G401.6 (cell line): ENCODE data around the gene GREB1L.
"Not testable (repeated sequence)": the region's sequence is repeated elsewhere in the genome, so short reads cannot be mapped to it uniquely, and the experiment has no call there.

Experiments
- FAIRE-seq: peaks from 2 replicates; lab custom pipeline; 2012; peaks lifted over from hg19 to GRCh38; lab: Jason Lieb, UNC

The GREB1L gene

DNA sequence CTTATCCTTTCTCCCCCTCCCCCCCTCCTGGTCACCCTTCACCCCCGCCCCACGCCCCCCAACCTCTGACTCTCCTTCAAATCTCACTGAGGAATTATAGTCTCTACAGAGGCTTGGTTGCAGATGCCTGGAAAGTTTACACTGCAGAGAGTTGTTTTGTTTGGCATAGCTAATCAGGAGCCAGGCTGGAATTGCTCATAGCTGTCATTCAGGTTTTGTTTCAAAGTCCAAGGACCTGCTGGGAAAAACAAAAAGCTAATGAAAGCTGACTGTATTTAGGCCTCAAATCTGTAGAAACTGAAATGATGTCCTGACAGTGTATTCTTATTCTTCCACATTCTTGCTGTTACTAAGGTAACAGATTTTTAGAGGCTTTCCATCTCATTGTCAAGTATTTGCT is 22.6 kb downstream of the GREB1L start:
- no peak for FAIRE-seq

DNA sequence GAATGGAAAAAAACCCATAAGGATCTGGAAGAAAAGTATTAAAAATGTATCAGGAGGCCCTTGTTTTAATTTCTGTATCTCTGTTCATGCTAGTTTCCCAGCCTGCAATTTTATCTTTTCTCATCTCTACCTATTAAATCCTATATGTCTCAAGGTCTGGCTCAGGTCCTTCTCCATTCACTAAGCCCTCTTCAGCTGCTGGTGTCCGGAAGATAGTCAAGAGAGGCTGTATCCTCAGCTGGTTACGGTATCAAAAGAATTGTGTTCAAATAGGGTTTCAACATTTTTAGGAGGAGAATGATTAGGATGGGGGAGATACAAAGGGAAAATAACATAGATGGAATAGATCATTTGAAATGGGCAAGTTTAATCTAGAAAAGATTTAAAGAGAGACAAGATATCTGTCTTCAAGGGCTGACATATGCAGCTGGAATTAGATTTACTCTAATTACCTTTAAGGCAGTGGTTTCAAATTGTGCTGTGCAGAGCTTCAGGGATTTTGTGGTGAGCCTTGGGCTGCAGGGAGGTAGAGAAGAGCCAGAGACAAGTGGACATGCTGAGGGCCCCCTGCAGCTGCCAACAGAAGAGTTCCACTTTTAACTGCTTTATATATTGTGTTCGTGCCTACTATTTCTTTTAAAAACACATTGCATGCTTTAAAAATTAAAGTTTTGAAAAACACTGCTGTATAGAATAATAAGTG is 24.1 kb downstream of the GREB1L start:
- no peak for FAIRE-seq

DNA sequence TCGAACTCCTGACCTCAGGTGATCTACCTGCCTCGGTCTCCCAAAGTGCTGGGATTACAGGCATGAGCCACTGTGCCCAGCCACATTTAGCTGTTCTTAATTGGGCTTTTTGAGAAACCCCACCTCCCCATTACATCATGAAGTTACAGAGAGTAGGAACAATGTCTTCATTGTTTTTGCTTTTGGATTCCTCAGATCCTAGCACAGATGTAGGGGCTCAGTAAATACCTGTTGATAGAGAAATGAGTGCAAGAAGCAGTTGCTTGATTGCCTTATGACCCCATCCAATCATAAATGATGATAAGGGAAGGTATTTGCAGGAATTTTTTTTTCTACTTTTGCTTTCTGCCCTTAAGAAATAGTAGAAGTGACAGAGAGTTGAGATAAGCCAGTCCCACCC is 25.4 kb downstream of the GREB1L start:
- FAIRE-seq, result no peak

DNA sequence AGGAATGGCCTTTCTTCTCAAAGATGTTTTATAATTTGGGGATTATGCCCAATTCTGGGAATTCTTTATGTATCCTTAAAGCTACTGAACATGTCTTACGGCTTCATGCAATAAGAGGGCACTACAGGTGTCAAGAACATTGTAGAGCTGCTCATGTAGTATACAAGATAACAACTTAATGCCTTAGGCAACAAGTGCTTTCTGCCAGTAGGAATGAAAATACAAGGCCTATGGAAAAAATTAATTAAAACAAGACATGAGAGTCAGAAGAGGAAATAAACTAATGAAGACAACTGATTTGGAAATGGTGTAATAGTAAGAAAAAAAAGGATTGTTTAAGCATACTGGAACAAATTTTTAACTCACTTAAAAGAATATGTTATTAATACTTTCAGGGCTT is 27.3 kb downstream of the GREB1L start:
- peak; percentile 45 for FAIRE-seq

DNA sequence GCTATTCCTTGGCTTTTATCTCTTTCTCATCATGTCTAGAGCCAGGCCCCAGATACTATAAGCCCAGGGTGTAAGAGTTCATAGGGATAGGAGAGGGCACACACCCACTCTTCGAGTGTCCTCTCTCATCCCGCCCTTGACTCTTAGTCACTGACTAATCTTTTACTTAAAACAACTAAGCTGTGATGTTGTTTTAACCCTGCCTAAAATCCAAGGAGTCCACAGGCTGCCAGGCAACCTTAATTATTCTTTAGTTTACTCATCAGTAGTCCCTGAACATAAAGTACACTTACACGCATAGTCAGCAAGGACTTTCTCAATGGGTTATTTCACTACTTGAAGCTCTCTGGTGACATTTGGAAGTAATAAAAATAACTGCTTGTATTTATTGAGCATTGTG is 28.4 kb downstream of the GREB1L start:
- no peak for FAIRE-seq

DNA sequence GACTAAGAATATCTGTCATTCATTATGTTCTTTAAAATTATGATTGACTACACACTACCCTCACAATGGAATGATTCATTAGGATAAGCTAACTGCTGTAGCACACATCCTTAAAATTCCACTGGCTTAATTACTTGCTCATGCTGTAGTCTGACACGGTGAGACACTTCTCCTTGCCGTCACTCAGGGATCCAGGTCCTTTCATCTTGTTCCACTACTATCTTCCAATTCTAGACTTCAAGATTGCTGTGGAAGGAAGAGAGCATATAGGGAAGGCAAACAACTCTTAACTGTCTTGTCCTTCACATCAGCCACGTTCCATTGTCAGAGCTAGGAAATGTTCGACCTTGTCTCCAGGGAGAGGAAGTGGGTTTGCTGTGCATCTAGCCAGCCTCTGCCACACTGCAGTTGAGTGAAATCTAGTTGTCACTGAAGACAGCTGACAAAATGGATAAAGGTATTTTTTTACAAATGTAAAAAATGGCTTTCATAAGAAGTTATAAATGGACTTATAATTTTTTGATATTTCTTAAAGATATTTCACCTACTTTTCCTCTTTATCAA is 30.1 kb downstream of the GREB1L start:
- no peak for FAIRE-seq

DNA sequence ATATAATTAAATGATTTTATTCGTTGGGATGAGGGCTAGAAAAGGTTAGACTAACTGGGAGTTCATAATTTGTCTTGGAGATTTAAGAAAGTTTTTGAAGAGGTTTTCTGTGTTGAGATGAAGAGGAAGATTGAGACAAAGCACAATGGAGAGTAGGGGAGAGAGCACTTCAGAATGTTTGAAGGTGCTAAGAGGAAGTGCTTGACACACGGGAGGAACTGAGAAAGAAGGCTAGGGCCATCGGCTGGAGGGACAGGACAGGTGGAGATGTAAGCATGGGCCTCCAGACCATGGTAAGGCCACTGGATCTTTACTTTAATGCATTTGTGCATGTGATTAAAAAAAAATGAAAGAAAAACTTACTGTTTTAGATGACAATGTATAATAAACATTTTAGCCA is 31.5 kb downstream of the GREB1L start:
- no peak for FAIRE-seq

DNA sequence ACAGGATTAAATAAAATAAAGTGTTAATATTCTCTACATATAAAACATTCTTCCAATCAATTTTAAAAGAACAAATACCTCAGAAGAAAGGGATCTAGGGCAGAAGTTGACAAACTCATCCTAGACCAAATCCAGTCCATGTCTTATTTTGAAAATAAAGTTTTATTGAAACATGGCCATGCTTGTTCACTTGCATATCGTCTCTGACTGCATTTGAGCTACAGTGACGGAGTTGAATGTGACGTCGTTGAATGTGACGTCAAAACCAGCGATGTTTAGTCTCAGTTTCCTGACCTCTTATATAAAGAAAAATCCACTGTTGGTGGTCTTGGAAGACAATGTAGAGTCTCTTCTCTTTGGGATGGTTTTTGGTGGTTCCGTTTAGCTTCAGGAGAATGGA is 33.6 kb downstream of the GREB1L start:
- no peak for FAIRE-seq

DNA sequence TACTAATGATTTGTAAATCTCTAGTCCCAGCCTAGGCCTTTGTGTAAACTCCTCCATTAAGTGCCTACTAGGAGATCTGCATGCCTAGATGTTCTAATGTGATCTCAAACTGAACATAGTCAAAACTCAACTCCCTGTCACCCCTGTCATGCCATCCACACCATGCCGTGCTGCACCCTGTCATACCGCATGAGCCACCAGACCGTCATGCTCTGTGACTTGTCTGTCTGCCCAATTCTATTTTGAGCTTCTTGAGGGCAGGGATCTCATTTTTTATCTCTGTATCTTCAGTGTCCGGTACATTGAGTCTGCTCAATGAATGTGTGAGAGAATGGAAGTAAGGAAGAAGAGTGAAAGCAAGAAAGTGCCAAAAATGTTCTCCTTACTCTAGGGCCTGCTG is 35.5 kb downstream of the GREB1L start:
- FAIRE-seq, result no peak

DNA sequence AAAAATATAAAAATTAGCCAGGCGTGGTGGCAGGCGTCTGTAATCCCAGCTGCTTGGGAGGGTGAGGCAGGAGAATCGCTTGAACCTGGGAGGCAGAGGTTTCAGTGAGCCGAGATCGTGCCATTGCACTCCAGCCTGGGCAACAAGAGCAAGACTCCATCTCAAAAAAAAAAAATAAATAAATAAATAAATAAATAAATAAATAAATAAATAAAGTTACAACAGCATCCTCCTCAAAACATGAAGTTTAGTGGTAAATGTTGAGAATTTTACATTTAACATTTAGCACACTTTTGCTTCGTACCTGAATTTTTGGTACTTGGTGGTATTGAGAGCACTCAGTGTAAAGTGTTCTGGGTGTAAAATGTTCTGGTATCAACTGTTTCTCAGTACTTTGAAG is 36.2 kb downstream of the GREB1L start:
- FAIRE-seq, result not testable (repeated sequence)

DNA sequence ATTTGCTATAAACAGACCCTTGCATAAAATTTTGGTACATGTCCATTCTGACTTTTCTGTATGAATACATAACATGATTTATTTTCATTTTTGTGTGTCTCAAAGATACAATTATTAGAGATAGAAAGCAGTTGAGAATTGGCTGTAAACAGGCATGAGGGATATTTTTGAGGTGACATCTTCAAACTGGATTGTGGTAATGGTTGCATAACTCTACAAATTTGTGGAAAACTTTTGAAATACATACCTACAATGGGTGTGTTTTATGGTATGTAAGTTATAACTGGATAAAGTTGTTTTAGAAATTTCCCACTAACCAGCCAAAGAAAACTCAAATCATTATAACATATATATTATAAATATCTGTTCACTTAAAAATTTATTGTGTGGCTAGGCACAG is 39.6 kb downstream of the GREB1L start:
- FAIRE-seq, result no peak

DNA sequence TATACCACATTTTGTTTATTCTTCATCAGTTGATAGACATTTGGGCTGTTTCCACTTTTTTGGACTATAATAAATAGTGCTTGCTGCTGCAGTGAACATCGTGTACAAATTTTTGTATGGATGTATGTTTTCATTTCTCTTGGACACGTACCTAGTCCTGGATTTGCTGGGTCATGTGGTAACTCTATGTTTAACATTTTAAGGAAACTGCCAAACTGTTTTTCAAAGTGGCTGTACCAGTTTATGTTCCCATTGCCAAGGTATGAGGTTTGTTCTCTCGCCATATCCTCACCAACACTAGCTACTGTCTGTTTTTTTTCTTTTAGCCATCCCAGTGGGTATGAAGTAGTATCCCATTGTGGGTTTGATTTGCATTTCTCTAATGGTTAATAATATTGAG is 42.5 kb downstream of the GREB1L start:
- no peak for FAIRE-seq

DNA sequence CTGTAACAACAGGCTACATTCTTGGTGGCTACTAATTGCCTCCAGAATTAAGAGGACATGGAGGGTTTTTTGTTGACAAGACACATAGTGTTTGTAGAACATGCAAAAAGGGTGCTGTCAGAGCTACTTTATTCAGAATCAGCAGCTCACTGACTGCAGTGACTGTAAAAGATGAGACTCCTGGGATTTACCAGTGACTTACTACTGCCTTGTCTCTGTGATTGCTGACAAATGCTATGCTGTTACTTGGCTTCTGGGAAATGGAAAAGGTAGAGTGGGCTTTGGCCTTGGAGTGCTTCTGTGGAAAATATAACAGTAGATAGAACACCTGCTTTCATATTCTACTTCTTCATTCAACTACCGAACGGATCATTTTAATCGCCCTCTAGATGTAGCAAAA is 47.8 kb downstream of the GREB1L start:
- no peak for FAIRE-seq

DNA sequence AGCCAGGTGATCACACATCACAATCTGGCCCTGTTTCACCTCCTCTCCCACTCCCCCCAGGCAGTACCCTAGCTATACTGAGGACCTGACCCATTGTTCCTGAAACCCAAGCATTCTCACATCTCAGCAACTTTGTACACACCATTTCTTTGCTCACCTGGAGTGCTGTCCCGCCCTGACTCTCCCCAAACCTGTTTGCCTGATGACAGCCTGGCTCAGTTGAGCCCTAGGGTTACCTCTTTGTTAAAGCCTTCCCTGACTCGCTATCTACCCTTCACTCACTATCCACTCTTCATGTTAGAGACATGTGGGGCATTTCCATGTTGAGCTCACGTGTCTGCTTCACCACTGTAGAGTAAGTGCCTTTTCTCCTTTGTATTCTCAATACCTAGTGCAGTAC is 49.1 kb downstream of the GREB1L start:
- FAIRE-seq, result no peak

DNA sequence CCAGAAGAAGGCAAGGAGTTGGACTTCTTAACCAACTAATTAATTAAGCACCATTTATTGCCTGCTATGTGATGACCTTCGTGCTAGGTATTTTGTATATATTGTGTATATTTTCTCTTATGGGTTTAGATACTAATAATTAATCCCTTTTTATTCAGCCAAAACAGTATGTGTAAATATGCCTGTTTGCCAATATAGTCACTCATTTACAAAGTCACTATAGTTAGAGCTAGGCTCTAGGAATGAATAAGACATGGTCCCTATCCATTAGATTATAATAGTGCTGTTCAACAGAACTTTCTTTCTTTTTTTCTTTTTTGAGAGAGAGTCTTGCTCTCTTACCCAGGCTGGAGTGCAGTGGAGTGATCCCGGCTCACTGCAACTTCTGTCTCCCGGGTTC is 51.4 kb downstream of the GREB1L start:
- no peak for FAIRE-seq

DNA sequence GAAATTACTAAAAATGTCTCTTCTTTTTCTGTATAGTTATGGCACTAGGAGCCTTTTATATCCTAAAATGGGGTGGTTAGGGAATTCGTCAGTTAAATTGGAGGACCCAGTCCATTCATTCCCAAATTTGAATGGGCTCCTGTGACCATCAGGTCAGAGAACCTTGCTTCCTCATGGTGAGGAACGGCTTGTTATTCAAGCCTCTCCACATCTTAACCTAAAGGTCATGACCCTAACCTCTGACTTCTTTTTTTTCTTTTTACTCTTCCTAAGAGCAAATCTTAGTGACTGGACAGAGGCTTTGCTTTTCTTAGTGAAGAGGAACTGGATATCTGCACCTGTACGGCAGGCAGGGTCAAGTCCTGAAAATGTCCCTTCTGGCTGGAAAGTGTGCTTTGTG is 53.1 kb downstream of the GREB1L start:
- no peak for FAIRE-seq

DNA sequence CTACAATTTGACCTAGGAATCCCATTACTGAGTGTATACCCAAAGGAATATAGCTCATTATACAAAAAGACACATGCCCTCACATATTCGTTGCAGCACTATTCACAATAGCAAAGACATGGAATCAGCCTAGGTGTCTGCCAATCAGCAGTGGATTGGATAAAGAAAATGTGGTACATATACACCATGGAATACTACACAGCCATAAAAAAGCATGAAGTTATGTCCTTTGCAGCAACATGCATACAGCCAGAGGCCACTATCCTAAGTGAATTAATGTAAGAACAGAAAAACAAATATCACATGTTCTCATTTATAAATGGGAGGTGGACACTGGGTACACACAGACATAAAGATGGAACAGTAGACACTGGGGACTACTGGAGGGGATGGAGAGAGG is 54.0 kb downstream of the GREB1L start:
- no peak for FAIRE-seq

DNA sequence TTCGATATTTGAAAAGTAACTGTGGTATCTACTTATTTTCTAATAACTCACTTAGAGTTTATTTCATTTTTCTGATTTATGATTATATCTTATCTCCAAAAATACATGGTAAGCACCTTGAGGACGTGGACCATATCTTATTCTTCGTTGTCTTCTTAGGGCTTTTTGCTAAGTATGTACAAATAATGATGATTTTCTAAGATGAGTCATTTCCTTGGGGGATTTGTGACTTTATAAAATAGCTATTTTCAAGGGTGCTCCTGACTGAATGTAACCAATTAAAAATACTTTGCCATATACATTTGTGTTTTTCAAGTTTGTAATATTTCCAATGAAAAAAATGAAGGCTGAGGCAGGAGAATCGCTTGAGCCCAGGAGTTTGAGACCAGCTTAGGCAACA is 56.3 kb downstream of the GREB1L start:
- FAIRE-seq, result peak; percentile 33

DNA sequence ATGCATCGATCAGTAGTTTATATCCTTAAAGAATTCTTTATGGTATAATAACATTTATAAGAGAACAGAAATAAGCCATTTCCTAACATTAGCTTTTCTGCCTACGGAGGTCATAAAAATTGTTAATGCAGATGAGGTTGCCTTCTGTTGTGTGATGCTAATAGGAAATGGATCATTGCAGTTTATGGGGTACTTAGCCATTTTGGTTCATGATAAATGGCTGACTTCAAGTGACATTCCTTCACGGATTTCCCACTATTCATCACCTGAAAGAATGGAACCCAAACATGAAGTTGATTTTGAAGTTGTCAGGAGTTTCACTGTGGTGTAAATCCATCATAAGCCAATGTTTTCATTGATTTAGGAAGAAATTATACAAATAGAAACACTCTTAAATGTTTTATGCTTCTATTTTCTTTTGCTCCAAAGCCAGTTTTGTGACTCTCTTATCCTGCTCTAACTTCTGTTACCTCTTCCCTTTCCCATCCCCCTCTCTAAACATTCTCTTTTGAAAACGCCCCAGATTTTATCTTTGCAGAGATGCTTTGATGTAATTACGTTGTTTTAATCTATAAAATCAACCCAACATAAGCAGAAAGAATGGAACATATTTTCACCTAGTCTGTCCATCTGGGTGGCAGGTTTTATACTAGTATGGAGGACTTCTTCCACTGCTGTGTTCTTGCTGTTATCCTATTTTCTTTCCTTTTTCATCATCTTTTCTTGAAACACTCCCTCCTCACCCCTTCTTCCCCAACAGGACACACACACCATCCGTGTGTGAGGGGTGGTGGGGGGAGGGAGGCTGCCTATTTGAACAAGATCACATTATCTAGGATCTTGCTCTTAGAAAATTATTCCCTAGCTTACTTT is 58.2 kb downstream of the GREB1L start:
- FAIRE-seq, result no peak

DNA sequence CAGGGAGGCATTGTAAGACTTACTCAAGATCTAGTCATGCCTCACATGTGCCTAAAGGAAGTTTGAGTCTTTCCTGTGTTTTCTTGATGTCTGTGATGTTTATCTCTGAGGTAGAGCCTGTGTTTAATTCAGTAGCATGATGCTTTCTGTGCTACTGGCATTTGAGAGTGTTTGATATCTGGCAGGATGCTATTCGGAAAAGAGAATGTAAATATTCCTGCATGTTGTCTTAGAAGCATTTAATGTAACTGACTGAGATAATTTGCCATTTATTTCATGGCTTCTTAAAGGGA is 58.8 kb downstream of the GREB1L start:
- FAIRE-seq, result no peak

DNA sequence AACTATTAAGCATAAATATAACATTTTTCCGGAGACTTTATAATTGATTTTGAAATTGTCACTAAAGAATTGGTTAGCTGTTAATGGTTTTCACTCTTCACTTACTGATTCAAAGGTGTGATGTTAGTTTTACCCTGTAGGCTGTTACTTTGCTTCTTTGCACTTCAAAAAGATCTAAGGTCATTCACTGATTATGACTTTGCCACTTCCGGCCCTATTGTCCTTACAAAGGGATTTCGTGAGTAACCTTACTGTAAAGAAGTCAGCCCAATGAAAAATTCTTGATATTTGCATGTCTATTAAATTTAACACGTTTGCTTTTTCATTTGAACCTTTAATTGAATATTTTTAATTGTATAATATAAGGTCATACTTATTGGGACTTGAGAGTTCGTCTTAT is 61.4 kb downstream of the GREB1L start:
- FAIRE-seq, result peak; percentile 17

DNA sequence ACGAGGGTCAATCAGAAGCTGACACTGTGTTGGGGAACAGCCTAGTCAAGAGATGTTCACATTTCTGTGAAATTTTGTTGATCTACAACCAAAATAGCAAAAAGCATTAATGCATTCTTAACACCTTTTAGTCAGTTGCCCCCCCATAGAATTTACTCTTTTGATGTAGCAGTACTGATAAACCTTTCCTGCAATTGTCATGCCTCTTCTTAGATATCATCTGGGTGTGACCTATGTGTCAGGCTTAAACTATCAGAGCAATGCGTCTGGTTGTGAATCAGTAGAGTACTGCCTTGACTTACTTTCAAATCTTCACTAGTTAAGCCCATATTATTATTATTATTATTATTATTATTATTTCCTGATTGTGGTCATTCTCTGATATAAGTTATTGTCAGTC is 61.9 kb downstream of the GREB1L start:
- no peak for FAIRE-seq

DNA sequence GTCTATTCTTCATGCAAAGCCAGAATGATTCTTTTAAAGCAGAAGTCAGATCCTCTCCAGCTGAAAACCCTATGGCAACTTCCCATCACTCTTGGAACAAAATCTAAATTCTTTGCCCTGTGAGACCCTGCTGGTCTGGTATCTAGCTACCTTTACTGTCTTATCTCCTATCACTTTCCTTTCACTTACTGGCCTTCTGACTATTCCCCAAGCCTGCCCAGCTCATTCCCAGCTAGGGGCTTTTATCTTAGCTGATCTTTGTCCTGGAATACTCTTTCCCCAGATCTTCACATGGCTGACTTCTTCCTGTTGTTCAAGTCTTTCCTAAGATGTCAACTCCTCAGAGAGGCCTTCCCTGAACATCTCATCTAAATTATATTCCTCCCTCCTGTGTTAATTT is 63.6 kb downstream of the GREB1L start:
- no peak for FAIRE-seq

DNA sequence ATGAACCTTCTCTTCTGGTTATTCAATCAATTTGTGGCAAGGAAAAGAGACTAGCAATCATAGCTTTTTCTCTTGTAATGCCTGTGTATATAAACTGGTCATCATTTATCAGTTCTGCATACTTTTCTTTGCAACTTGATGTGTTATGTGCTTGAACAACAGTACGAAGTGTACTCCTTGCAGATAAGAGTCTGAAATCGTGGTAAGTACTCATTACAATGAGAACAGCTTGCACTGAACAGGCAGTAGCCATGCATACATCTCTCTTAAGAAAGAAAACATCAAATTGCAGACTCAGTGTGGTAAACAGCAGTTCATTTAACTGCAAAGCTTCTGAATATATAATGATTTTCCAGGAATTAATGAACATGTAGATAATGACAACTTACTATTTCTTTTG is 64.3 kb downstream of the GREB1L start:
- no peak for FAIRE-seq
